D341Med (cell line): ENCODE results near the gene IQSEC3.
A peak's percentile ranks its signal among the peaks of the same experiment; 100 is the strongest.

Experiments used
- DNase-seq: peaks from one replicate; pipeline ENCODE4 v3.0.0; 2012; ENCODE audit warnings: low spot score

Gene IQSEC3

DNA sequence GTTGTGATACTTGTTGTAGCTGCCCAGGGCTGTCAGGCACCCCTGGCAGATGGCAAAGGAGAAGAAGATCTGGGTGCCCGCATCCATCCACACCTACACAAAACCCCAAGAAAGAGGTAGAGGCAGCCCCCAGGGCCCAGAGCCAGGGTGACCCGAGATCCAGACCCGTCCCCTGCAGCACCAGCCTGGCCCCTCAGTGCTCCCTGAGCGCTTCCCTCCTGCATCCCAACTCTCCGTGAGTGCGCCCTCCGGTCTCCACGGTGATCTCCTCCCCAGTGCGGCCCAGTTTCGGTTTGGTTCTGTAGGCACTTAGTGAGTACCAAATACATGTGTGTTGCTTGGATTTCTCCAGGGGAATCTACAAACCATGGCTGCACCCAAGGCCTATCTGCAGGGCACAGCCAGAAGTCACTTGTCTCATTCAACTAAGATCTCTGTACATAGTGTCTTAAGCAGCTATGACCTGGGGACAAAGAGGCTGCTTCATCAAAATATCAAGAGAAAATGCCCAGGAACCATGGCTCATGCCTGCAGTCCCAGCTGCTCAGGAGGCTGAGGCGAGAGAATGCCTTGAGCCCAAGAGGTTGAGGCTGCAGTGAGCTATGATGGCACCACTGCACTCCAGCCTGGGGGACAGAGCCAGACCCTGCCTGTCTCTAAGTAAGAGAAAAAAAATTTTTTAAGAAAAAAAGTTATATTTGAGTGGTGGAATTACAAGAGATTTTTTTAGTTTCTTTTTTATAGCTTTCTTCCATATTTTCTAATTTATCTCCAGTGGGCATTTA is 131.5 kb downstream of the IQSEC3 start:
- no peak for DNase-seq

DNA sequence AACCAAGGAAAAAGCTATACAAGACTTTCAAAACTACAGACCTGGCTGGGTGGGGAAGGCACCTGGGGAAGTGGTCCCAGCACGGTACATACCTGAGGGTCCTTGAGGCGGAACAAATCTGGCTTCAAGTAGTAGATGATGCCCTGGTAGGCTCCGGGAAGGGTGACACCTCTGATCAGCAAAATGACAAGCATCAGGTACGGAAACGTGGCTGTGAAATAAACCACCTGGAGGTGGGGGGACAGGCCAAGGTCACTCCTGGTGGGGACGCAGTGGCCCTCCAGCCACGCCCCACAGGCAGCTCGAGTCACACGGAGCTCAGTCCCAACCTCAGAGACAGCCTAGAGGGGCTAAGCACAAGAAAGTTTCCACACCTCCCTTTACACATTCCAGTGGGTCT is 132.1 kb downstream of the IQSEC3 start:
- DNase-seq, result no peak

DNA sequence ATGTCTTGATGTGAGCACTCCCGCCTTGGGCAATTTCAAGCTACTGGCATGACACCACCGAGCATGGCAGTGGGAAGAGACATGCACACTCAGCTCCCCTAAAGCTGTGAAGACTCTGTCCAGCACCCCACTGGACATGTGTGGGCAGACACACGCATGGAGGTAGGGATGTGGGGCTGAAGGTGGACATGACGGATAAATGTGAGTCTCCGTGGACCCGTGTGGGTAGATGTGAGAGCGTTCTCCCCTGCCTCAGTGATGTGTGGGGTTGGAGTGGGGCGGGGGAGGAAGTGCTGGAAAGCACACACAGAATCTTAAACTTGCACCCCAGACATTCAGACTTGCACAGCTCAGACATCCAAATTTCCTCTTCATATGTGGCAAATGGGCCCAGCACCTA is 134.8 kb downstream of the IQSEC3 start:
- DNase-seq, result no peak

DNA sequence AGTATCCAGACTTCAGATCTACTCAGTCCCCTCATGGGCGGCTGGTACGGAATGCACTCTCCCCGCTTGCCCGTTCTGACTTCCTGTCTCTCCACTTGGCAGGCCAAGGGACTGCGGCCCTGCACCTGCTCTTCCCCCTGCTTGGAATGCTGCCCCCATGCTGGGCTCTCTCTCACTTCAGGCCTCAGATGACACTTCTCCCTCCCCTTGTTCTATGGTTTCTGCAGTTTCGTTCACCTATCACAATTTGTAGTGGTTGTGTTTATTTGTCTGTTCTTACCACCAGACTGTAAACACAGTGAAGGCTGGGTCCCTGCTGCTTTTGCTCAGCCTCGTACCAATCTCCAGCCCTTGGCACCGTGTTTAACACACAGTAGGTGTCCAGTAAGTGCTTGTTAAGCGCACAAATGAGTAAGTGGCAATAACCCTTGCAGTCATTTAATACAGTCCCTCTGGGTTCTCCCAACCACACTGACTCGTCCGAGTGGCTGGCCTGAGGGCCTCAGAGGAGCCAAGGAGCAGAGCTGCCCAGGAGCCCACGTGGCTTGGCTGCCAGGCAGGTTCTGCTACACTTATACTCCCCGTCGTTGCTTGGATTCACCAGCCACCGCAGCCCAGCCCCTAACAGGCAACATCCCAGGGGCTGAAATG is 135.6 kb downstream of the IQSEC3 start:
- DNase-seq, result no peak

DNA sequence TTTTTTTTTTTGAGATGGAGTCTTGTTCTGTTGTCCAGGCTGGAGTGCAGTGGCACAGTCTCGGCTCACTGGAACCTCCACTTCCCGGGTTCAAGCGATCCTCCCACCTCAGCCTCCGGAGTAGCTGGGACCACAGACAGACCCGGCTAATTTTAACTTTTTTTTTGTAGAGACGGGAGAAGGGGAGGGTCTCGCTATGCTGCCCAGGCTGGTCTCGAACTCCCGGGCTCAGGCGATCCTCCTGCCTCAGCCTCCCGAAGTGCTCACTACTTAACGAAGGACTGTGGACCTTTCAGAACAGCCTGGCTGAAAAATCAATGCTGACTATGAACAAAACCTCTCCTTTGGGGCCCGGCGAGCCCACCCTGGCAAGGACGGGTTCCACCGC is 136.5 kb downstream of the IQSEC3 start:
- no peak for DNase-seq

DNA sequence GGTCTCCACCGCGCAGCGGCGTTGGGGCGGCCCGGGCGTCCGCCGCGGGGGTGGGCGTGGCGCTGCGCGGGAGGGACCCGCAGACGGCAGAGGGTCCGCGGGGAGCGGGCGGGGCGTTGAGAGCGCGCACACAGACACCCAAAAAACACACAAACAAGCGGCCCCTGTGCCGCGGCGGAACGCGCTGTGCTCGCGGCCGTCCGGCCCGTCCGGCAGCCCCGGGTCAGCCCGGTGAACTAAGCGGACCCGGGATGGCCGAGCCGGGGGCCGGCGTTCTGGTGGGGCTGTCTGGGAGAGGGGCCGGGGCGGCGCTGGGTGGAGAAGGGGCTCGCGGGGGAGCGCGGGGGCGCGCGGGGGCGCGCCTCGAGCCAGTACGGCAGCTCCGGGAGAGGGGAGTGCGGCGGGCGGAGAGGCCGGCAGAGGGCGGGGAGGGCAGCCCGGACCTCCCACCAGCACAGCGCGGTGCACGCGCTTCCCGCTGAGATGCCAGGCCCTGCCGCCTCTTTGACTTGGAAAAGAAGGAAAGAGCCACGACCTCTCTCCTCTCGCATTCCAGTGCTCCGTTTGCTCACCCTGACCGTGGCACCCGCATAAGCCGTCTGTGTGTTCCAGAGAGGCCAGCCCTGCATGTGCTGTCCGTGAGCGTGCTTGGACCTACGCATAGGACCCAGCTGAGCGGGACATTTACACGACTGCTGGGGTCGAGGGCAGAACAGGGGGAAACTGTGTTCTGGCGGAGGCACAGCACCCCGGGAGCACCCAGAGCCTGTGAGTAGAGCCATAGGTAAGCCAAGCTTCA is 137.1 kb downstream of the IQSEC3 start:
- peak; percentile 67 for DNase-seq

DNA sequence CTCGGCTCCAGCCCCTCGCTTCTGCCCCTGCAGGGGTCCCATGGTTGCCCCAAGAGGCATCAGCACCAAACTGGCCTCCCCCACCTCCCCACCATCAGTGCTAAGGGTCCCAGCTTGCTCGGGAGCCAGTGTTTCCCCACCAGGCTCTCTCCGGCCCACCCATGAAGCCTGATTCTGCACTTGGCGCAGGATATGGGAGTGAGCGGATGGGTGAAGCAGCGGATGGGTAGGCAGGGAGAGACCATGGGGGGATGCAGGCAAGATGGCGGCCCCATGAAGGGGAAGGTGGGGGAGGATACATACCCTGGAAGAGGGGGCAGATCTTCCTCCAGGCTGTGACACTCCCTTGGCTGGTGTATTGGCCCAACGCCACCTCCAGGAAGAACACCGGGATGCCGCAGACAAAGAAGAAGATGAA is 137.7 kb downstream of the IQSEC3 start:
- DNase-seq, result no peak

DNA sequence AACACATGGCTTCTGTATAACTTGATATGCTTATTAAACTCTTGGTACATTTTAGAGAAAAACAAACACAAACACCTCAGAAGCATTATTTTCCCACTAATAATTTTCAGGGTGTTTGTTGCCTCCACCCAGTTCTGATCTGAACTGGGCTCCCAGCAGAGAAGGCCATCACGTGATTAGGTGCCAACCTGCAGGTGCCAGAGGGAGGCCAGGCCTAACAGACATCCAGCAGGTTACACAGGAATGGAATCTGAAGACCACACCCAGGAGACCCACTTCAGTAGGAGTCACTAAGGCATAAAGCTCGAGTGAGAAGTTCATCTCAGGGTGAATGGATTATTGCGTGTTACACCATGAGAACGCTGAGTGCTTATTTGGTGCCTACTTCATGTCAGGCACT is 138.5 kb downstream of the IQSEC3 start:
- no peak for DNase-seq

DNA sequence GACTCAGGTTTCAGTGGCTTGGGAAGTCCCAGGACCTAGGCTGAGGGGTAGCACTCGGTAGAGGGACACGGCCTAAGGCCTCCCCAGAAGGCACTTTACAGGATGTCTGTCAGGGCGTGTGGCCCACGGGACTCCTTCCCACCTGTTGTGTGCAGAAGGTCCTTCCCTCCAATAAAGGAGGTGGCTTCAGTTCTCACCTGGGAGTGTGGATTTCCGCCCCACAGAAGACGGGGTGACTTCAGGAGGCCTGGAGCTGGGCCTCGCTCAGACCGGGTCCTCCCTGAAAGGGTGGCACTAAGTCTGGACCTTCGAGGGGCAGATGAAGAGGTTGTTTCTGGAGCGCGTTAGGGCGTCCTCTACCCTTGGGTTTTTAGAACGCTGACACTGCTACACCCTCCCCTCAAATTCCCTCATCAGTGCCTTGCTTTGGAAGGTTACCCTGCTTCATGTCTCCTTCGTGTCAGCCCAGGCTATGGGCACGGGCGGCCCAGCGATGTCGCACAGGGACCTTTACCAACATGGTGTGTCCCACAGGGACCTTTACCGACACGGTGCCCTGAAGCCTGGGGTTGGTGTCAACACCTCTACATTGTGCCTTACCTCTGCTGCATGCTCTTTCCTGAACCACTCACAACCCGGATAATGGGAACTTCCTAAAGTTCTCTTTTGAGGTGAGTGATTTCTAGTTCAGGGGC is 140.3 kb downstream of the IQSEC3 start:
- DNase-seq, result no peak

DNA sequence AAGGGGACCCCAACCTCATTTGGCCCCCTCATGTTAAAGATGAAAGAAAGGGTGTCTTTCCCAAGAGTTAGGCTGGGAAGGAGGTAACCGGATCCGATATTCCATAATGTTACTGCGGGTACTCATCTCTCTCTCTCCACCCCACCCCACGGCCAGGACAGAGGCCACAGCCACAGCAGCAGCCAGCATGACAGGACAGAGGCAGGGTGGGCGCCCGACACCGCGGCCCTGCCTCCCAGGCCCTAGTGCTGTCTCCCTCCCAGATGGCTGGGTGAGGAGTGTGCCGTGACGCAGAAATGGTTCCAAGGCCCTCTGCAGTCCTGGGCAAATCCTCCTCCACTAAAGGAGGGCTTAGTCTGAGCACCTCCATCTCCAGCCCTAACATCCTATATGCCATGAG is 141.2 kb downstream of the IQSEC3 start:
- no peak for DNase-seq

DNA sequence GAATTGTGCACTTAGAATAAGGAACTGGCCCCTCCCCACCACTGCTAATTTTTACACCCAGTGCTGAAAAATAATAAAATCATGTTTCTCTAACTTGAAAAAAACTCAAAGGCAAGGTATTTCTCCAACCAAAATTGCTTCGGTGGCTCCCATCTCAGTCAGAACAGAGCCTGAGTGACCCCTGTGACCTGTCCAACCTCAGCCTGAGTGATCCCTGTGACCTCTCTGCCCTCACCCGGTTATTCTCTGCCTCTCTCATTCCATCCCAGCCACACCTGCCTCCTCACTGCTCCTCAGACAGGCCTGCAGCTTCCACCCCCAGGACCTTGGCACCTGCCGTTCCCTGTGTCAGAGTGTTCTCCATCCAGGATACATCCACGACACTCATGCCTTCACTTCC is 142.2 kb downstream of the IQSEC3 start:
- no peak for DNase-seq

DNA sequence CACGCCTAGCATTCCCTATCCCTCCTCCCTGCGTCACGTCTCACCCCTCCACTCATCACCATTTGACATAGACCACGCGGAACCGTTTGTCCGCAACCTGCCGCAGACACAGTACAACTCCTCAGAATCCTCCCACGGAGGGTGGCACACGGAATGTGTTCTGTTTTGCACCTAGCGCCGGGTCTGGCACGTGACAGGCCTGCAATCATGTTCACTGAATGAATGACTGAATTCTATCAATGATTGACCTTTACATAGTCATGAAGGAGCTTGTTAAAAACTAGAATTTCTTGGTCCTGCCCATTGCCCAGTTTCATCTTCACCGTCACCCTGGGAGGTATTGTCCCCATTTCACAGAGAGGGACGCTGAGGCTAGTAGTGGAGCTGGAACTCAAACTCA is 142.7 kb downstream of the IQSEC3 start:
- DNase-seq, result no peak

DNA sequence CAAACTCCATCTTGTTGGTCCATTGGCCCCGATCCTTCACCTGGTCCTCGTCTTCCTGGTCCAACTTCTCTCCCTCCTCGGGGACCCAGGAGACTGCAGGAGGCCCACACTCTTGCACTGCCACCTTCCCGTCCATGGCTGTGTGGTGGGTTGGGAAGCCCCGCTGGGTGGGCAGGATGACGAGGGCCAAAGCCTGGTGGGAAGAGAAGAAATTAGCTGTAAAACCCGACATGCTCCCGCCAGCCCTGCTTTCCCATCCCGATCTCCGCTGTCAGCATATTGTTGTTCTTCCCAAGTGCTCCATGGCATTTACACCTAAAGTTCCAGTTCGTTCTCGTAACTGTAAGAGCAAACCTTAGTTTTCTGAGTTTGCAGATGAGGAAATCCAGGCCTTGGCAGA is 143.3 kb downstream of the IQSEC3 start:
- DNase-seq, result no peak

DNA sequence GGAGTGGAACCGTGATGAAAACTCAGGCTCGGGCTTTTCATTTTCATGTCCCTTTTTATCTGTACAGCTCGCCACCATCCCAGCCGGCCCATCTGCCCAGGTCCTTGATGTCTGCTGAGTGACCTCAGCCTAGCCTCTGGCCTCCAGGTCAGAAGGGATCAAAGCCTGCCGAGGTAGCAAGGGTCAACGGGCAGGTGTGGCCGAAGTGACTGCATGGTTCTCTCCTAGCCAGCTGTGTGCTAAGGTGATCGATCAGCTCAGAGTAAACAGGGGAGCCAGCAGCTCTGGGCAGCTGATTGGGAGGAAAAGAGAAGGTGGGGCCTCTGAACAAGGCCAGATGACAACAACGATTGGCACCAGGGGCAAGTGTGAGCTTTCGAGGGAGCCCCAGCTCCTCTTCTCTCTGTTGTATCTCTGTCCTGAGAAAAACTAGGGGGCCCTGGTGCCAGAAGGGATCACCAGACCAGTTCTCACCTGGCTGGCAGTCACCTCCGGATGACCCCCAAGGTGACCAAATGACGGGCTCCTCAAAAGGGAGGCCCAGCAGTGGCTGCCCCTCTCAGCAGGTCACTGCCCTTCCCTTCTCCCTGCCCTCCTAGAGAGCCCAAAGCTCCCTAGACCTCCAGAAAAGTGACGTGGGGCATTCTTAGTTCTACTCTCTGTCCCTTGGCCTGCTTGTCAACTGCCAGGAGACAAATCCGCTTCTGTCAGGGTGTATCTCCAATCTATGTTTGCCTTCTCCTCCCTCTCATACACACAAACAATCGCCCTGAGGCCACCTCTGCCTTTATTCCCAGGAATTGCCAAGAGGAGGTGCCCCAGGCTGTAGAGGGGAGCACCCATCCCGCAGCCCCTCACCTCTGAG is 143.9 kb downstream of the IQSEC3 start:
- DNase-seq, result no peak

DNA sequence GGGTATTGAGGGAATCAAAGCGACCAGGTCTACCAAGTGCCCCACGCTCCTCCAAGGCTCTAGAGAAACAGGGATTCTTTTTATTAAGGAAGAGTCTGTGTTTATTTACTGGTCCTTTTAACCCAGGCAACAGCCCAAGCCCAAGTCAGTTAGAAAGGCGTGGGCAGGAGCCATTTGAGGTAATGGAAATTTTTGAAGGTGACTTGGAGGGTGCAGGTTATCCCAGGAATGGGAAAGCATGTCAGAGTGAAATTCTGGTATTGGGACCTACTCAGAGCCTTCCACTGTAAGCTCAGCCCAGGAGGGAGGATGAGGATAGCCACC is 144.5 kb downstream of the IQSEC3 start:
- DNase-seq, result no peak

DNA sequence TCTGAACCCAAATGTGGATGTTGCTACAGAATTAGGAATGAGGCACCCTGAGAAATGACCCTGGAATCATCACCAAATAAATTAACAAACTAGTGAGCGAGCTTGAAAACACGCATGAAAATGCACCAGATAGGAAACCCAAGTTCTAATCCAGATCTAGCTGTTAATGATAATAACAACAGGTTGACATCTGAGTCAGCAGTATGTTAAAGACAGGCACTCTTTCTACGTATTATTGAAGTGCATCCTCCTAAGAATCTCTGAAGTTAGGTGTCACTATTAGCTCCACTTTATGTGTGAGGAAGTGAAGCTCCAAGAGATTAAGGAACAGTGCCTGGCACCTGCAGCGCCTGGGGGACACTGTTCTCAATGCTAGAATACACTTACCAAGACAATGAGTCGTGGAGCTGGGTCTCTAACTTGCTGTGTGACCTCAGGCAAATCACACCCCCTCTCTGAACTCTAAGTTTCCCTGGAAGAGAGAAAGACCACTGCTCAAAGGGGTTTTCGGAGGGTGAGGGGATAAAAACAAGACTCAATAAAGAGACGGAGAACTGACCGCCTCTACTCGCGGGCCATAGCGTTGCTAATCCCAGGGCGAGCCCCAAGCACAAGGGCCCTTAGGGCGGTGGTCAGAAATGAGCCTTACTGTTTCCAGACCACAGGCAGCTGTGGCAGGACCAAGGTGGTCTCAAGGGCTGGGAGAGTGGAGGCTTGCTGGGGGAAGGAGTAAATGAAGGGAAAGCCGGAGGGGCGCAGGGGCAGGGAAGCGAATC is 145.3 kb downstream of the IQSEC3 start:
- DNase-seq, result no peak

DNA sequence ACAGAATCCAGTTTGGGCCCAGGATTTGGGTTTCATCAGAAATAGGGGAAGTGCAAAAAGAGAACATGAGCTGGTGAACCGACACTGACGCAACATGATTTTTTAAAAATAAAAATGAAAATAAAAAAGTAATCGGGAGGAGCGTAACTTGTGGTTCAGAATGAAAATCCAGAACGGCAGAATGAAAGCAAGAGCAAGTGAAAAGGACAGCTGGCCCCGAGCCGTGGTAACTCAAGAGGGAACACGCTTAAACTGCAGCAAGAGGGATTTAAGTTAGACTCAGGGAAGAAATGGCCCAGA is 145.8 kb downstream of the IQSEC3 start:
- DNase-seq, result no peak

DNA sequence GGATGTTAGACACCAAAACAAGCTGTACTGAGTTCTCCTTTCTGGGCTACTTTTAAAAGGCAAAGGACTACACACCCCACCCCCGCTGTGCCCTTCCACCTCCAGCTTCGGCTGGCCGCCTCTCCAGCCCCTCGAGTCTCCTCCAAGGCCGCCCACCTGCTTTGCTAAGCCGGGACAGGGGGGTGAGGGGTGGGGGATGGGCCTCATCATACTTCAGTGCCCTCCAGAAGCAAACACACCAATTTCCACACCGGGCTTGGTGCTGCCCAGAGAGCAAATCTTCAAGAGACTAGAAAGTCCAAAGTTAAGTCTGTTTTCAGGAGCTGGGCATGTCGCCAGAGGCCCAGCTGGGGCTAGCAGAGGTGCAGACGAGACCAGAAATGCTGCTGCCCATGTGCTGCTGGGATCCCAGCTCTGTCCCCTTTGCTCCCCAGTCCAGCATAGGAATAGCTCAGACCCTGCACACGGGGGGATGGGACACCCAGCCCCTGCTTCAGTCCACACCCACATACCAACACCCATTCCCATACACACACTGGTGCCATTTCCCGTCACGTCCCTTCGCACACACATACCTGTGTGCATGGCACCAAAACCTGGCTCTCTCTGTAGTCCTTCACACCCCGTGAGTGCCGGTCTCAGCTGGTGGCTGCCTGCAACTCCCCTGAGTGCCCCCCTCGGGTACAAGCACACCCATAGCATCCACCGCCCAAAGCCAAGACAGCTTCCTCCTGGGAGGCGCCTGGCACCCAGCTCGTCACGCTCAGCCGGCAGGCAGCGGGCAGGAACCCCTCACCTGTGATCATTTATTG is 146.4 kb downstream of the IQSEC3 start:
- no peak for DNase-seq

DNA sequence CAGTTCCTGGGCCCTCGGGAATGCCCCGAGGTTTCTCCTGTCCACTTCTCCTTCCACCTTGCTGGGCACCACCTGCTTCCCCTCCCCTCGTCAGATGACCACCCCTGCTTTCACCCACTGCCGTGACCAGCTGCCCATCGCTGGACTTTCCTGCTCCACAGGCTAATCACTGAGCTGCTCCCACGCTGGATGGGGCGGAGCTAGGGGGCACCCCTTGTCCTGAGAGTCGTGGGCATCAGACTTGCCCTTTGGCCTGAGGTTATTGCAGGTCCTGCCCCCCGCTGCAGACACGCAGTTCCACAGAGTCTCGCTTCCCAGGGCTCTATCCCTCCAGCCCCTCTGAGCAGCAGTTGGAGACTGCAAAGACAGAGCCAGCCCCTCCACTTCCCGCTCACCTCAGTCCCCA is 147.0 kb downstream of the IQSEC3 start:
- no peak for DNase-seq
